Ishikawa (cell line): ENCODE results near the gene MRPS10.

Source experiments
- CEBPB ChIP-seq: IDR thresholded peaks from 2 replicates; pipeline ENCODE4 v1.6.1; 2012
- CREB1 ChIP-seq: IDR thresholded peaks from 2 replicates; pipeline ENCODE4 v1.6.1; 2012; ENCODE audit warnings: low read depth
- EGR1 ChIP-seq: IDR thresholded peaks from 2 replicates; pipeline ENCODE4 v1.6.1; 2012
- EP300 ChIP-seq: IDR thresholded peaks from 2 replicates; pipeline ENCODE4 v1.6.1; 2012; ENCODE audit warnings: borderline replicate concordance
- FOXM1 ChIP-seq: IDR thresholded peaks from 2 replicates; pipeline ENCODE4 v1.6.1; 2012; ENCODE audit warnings: low read depth, borderline replicate concordance
- NFIC ChIP-seq: IDR thresholded peaks from 2 replicates; pipeline ENCODE4 v1.6.1; 2012
- RAD21 ChIP-seq: IDR thresholded peaks from 2 replicates; pipeline ENCODE4 v1.6.1; 2012; ENCODE audit warnings: low read depth
- REST ChIP-seq: IDR thresholded peaks from 2 replicates; pipeline ENCODE4 v1.6.1; 2012; ENCODE audit warnings: low read depth, mild to moderate bottlenecking
- TAF1 ChIP-seq: IDR thresholded peaks from 2 replicates; pipeline ENCODE4 v1.6.1; 2012; ENCODE audit warnings: low read depth, mild to moderate bottlenecking
- TCF12 ChIP-seq: IDR thresholded peaks from 2 replicates; pipeline ENCODE4 v1.6.1; 2012; ENCODE audit warnings: low read depth
- TEAD4 ChIP-seq: IDR thresholded peaks from 2 replicates; pipeline ENCODE4 v1.6.1; 2012
- USF1 ChIP-seq: IDR thresholded peaks from 2 replicates; pipeline ENCODE4 v1.6.1; 2012
- YY1 ChIP-seq: IDR thresholded peaks from 2 replicates; pipeline ENCODE4 v1.6.1; 2012; ENCODE audit warnings: low read depth
- ZBTB7A ChIP-seq: IDR thresholded peaks from 2 replicates; pipeline ENCODE4 v1.6.1; 2012; ENCODE audit warnings: low read depth
- TF ChIP-seq, protein P1 (sequence below): IDR thresholded peaks from 2 replicates; pipeline ENCODE4 v1.6.1; 2012

The MRPS10 gene

DNA sequence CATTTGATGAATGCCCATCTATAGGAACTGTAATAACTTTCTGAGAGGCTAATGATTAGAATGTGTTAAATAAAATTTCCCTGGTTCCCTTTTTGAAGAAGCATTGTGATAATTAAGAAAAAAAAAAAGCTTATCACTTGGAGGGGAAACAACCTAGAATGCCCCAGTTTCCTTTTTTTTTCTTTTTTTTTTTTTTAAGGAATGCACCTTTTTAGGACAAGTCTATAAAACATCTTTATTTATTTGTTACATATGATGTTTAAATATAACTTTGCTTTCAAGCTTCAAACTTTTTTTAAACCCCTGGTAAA lies 7.3 kb upstream of the MRPS10 start:
- no peak for TF ChIP-seq FOXM1
- no peak for TF ChIP-seq ZBTB7A
- TF ChIP-seq USF1: no peak
- TF ChIP-seq TAF1: no peak
- TF ChIP-seq NFIC: no peak
- no peak for TF ChIP-seq TCF12
- no peak for TF ChIP-seq EGR1
- no peak for TF ChIP-seq RAD21
- no peak for TF ChIP-seq YY1
- no peak for TF ChIP-seq CEBPB
- no peak for TF ChIP-seq REST
- no peak for TF ChIP-seq TEAD4

- TF ChIP-seq TAF1 (no peak), CEBPB (no peak), NFIC (no peak), REST (no peak), FOXM1 (no peak), CREB1 (no peak), USF1 (no peak), EGR1 (no peak), ZBTB7A (no peak), EP300 (peak; percentile 39; the same call in 1 of the 2 replicates), TEAD4 (no peak), TCF12 (peak; percentile 41; the same call in 1 of the 2 replicates), YY1 (no peak)
- TF ChIP-seq, protein P1, sequence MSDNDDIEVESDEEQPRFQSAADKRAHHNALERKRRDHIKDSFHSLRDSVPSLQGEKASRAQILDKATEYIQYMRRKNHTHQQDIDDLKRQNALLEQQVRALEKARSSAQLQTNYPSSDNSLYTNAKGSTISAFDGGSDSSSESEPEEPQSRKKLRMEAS: no peak
These were observed 6.8 kb upstream of the MRPS10 start for GRCh38 chr6:42224222-42225028.

DNA sequence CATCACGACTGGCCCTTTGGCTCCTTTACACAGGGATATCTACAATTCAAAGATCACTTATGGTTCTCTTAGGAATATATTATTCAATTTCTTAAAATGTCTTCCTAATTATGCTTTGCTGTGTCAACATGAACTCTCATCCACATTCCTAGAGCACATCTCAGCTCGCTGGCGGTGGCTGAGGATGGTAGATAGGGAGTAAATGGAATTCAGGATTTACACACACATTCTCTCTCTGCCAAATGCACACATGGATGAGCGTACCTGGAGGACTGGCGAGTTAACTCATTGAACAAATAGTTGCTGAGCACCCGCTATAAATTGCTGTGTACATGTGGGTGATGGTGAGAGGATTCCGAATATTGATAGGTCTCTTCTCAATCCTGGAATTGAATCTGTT lies 4.8 kb upstream of the MRPS10 start:
- TF ChIP-seq TAF1 (no peak), EGR1 (no peak), USF1 (no peak), CEBPB (no peak), REST (no peak), RAD21 (no peak), NFIC (no peak), YY1 (no peak), ZBTB7A (no peak), FOXM1 (no peak), EP300 (no peak)

GRCh38 chr6:42221546-42221945 lies 3.9 kb upstream of the MRPS10 start:
- TF ChIP-seq EGR1: no peak
- TF ChIP-seq FOXM1: no peak
- TF ChIP-seq, protein P1: no peak
- no peak for TF ChIP-seq RAD21
- TF ChIP-seq TEAD4: no peak
- no peak for TF ChIP-seq CREB1
- no peak for TF ChIP-seq NFIC
- no peak for TF ChIP-seq ZBTB7A
- TF ChIP-seq EP300: no peak
- TF ChIP-seq CEBPB: no peak
- TF ChIP-seq USF1: no peak
- no peak for TF ChIP-seq YY1
- TF ChIP-seq TAF1: no peak
- TF ChIP-seq TCF12: no peak
- no peak for TF ChIP-seq REST
